Measurements from ENCODE around the gene PARP9. TPM values are rescaled to one million over a fixed set of nuclear protein-coding genes. Genes with fewer than 3 reads are reported as not detected.
"Not testable (repeated sequence)": the region's sequence is repeated elsewhere in the genome, so short reads cannot be mapped to it uniquely, and the experiment has no call there.

The PARP9 gene
- total RNA-seq, 1 experiment from 2014 or later = 67.5 TPM

DNA sequence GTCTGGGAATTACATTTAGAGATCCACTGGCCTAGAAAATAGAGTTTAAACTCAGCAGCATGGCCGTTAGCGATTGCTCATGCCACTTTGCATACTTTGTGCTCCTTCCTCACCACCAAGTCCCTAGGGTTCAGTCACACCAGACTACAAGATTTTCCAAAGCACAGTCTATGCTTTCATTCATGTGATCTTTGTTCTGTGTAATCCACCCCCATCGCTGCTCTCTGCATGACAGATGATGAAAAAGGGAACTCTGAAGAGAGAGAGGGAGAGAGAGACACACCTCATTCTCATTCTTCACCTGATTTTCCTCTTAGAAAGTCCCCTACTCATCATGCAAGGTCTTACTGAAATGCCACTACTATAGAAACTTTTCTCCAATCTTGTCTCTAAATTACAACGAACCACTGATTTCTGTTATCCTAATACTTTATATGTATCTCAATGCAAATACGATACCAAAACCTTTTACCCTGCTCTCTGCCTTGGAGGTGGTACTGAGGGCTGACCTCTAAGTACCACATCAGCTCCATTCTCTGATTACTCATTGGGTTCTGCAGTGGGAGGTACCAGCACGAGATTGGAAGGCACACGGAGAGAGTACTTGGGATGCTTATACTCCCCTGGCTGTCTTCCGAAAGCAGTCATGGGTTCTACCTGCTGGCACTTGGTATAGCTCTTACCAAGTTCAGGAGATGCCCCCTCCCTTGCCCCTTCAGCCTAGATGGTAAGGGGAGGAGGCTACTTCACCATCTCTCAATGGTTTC is 12.3 kb upstream of the PARP9 start:
- DNase-seq (ENCODE audit: low spot score) = no peak

DNA sequence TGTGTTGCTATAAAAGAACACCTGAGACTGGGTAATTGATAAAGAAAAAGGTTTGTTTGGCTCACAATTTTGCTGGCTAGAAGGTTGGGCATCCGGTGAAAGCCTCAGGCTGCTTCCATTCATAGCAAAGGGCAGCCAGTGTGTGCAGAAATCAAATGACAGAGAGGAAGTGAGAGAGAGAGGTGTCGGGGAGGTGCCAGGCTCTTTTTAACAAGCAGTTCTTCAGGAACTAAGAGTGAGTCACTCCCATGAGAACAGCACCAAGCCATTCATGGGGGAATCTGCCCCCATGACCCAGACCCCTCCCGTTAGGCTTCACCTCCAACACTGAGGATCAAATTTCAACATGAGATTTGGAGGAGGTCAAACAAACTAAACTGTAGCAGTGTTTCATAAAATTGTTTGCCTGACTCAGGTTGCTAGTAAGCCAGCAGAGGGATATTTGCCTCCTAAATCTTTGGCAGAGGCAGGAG is 8.9 kb upstream of the PARP9 start:
- DNase-seq (ENCODE audit: low spot score) = peak; percentile 69

DNA sequence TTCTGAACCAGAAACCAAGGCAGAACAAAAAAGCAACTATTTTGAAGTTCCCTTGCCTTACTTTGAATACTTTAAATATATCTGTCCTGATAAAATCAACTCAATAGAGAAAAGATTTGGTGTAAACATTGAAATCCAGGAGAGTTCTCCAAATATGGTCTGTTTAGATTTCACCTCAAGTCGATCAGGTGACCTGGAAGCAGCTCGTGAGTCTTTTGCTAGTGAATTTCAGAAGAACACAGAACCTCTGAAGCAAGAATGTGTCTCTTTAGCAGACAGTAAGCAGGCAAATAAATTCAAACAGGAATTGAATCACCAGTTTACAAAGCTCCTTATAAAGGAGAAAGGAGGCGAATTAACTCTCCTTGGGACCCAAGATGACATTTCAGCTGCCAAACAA is 4.7 kb upstream of the PARP9 start:
- DNase-seq (ENCODE audit: low spot score) = no peak

GRCh38 chr3:122568131-122568530 is 4.0 kb upstream of the PARP9 start:
- not testable (repeated sequence) for DNase-seq (ENCODE audit: low spot score)

- DNase-seq (ENCODE audit: low spot score) = no peak
These were observed 429 bp downstream of the PARP9 start for GRCh38 chr3:122563717-122564025.

GRCh38 chr3:122562923-122563716 is 980 bp downstream of the PARP9 start:
- DNase-seq (ENCODE audit: low spot score) = no peak

DNA sequence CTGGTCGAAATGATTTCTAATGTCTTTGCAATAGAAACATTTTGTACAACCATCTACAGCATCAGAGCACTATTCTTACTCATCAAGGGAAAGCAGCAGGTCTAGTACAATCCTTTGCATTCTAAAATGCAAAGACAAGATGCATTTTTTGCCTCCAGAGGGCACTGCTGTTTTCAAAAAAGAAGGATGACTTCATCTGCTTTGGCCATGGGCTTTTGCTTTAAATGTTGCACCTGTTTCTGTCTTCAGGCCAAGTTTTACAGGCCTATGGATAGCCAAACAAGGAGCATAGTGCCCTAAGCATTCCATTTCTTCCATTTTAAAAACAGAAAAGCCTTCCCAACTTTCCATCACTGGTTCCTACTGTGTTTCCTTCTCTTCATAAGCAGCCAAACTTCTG is 3.4 kb downstream of the PARP9 start:
- DNase-seq (ENCODE audit: low spot score) = peak; percentile 58

- no peak for DNase-seq (ENCODE audit: low spot score)
These were observed 4.2 kb downstream of the PARP9 start for GRCh38 chr3:122559906-122560305.

DNA sequence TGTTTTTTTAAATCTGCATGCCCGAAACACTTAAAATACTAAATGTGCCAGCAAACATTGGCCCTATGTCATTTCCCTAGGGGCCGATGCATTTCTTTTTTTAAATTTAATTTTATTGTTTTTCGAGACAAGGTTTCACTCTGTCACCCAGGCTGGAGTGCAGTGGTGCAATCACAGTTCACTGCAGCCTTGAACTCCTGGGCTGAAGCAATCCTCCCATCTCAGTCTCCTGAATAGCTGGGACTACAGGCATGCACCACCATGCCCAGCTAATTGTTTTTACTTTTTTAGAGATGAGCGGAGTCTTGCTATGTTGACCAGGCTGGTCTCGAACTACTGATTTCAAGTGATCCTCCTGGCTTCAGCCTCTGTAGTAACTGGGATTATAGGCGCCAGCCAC is 5.5 kb downstream of the PARP9 start:
- no peak for DNase-seq (ENCODE audit: low spot score)

DNA sequence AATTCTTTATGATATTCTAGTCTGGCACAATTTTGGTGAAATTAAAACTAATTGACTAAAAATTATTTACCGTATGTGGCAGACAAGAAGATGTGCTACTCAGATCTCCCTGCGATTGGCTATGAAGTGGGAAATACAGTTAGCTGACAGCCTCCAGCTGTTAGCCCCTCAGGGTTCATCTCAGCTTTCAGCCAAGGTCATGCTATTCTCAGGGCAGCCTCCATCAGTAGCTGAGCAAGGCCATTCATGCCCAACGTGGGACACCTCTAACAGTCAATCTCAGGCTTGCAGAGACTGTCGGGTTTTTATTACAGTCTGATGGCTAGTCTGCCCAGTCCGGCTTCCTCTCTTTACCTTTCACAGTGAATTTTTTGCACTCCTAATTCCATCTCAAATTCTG is 6.7 kb downstream of the PARP9 start:
- DNase-seq (ENCODE audit: low spot score) = no peak

DNA sequence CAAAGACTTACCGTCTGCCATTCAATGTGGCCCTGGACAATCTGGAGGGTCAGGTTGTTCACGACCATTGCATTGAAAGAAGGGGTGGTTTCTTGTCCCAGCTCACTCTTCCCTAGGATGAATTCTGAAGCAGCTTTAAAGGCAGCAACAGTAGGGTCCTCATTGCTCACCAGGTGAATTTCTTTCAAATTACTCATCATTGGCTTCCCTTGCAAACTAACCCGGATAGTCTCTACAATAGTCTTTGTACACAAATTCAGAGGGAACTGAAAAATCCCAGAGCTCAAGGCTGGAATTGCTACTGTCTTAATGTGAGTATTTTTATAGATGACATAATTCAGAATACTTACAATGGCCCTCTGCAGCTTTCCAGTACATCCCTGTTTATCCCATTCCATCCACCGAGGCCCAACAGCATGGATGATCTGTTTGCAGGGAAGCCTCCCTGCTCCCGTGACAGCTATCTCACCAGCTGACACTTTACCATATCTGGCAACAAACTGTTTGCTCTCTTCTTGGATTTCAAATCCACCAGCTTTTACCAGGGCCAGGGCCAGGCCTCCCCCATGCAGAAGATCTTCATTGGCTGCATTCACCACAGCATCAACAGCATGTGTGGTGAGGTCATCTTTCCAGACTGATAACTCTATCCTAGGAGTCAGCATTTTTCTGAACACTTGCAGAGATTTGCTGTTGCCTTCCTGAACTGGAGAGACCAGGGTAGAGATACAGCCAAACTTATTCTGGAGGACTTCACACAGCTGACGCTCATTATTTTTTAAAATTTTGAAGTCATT is 8.6 kb downstream of the PARP9 start:
- no peak for DNase-seq (ENCODE audit: low spot score)

GRCh38 chr3:122553171-122553570 is 10.9 kb downstream of the PARP9 start:
- no peak for DNase-seq (ENCODE audit: low spot score)

GRCh38 chr3:122548619-122549018 is 15.5 kb downstream of the PARP9 start:
- DNase-seq (ENCODE audit: low spot score) = no peak

GRCh38 chr3:122548076-122548475 is 16.0 kb downstream of the PARP9 start:
- no peak for DNase-seq (ENCODE audit: low spot score)

GRCh38 chr3:122546151-122546550 is 17.9 kb downstream of the PARP9 start:
- DNase-seq (ENCODE audit: low spot score) = no peak

DNA sequence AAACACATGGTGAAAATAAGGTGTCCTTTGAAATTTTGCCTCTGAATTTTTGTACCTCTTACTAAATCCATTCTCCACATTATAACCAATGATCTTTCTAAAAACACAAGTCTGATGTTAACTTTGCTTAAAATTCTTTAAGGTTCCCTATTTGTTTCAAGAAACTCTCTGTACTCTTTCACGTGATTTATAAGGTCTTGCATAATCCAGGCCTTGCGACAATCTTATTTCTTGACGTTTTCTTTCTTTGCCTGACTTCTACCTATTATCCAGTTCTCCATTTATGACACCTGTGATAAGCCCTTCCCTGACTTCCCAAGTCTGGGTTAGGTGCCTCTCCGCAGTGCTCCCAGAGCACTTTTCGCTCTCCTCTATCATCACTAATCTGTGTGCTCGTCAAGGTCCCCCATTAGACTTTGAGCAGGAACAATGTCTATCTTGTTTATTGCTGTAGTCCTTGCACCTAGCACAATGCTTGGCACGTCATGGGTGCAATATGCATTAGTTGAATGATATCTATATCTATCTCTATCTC is 25.1 kb downstream of the PARP9 start:
- DNase-seq (ENCODE audit: low spot score) = no peak

GRCh38 chr3:122536632-122537001 is 27.5 kb downstream of the PARP9 start:
- no peak for DNase-seq (ENCODE audit: low spot score)

DNA sequence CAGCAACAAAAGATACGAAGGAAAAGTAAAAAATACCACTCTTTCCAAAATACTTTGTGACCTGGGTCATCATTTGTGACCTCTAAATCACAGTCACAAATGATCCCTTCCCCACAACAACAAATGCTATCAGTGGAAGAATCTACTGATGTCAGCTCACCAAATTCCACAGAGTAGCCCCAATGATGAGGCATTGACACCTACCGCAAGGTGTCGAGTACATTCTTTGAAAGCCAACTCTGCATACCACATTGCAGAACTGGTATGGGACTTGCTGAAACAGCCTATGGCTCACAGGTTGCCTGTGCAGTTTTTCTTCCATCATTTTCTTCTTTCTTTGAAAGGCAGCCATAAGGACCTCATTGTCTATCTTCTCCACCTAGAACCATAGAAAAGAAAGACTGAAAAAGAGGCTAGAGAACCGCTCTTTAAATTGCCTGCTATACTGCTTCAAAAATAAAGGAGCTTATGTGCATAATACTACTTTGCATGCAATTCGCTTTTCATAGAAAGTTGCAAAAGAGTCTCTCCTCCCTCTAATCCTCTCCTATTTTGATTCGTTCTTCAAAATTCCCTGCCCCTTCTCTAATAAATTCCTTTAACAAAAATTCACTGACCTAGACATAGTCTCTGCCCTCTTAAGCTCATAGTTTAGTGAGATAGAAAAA is 28.0 kb downstream of the PARP9 start:
- no peak for DNase-seq (ENCODE audit: low spot score)

GRCh38 chr3:122533931-122534334 is 30.2 kb downstream of the PARP9 start:
- DNase-seq (ENCODE audit: low spot score) = peak; percentile 82

DNA sequence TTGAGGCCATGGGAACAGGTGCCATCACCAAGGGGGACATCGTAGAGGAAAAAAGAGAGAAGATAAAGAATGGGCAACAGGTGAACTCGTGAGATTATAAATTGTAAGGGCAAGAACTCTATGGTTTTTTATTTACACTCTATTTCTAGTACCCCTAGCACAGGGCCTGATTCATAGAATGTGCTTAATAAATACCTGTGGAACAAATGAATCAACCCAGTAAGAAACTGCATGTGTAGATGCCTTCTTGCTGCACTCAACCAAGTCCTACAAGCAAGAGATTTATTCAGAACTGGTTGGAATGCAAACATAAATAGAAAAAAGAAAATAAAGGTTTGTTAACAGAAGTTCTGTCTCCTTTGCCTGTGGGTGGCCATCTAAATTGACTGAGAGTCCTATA is 30.6 kb downstream of the PARP9 start:
- DNase-seq (ENCODE audit: low spot score) = no peak

DNA sequence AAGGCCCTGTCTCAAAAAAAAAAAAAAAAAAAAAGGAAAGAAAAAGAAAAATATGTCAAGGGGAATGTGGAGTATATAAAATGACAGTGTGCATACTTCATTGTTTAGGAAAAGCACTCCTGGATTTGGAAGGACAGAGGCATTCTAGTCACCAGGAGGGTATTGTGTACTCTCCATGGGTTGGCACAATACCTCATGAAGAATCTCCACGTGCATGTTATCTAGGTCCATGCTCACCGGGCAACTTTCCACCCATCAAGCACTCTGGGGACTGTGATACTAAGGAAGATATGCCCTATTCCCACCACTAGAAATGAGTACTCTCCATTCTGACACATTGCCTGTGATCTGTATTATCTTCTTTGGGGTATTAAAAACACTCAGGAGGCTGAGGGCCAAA is 33.9 kb downstream of the PARP9 start:
- no peak for DNase-seq (ENCODE audit: low spot score)

DNA sequence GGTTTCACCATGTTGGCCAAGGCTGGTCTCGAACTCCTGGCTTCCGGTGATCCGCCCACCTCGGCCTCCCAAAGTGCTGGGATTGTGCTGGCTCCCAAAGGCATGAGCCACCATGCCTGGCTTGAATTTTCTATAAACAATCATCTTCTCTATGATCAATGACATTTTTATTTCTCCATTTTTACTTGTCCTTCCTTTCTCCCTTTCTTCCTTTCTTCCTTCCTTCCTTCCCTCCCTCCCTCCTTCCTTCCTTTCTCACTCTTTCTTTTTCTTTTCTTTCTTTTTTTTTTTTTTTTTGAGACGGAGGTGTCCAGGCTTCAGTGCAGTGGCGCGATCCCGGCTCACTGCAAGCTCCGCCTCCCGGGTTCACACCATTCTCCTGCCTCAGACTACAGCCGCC is 40.8 kb downstream of the PARP9 start:
- DNase-seq (ENCODE audit: low spot score) = no peak

Measured in H4 (cell line).